H9 (cell line): ENCODE data around the gene ZNF814. TPM values are rescaled to one million over a fixed set of nuclear protein-coding genes. Genes with fewer than 3 reads are reported as not detected.
"Not testable (repeated sequence)": the region's sequence is repeated elsewhere in the genome, so short reads cannot be mapped to it uniquely, and the experiment has no call there.

Source experiments
- DNase-seq: peaks from one replicate; pipeline ENCODE4 v3.0.0-alpha.2; 2017
- H2AFZ ChIP-seq: one replicate; pipeline ENCODE4 v1.6.1; 2013; ENCODE audit warnings: mild to moderate bottlenecking, low read length, control low read depth, moderate library complexity
- H2AK5ac ChIP-seq: 2 replicates; pipeline ENCODE4 v1.6.1; 2013; ENCODE audit warnings: low read length, control low read depth, mixed read lengths; ENCODE audit not compliant: insufficient read length
- H2BK120ac ChIP-seq: one replicate; pipeline ENCODE4 v1.6.1; 2013; ENCODE audit warnings: low read depth, mild to moderate bottlenecking, low read length, control low read depth, inconsistent platforms; ENCODE audit not compliant: poor library complexity, severe bottlenecking
- H2BK12ac ChIP-seq: 2 replicates; pipeline ENCODE4 v1.6.1; 2013; ENCODE audit warnings: low read length, control low read depth, mixed read lengths, low read depth; ENCODE audit not compliant: insufficient read length
- H2BK15ac ChIP-seq: 2 replicates; pipeline ENCODE4 v1.6.1; 2013; ENCODE audit warnings: low read depth, low read length, control low read depth
- H2BK20ac ChIP-seq: one replicate; pipeline ENCODE4 v1.6.1; 2013; ENCODE audit warnings: low read depth, mild to moderate bottlenecking, low read length, control low read depth, inconsistent platforms; ENCODE audit not compliant: poor library complexity, severe bottlenecking
- H2BK5ac ChIP-seq: 2 replicates; pipeline ENCODE4 v1.6.1; 2013; ENCODE audit warnings: low read length, control low read depth, mixed read lengths; ENCODE audit not compliant: insufficient read length
- H3K14ac ChIP-seq: 2 replicates; pipeline ENCODE4 v1.6.1; 2013; ENCODE audit warnings: low read length, control low read depth; ENCODE audit not compliant: insufficient read depth
- H3K18ac ChIP-seq: 2 replicates; pipeline ENCODE4 v1.6.1; 2013; ENCODE audit warnings: low read depth, mild to moderate bottlenecking, mixed read lengths, low read length, control low read depth; ENCODE audit not compliant: insufficient read length
- H3K23ac ChIP-seq: 2 replicates; pipeline ENCODE4 v1.6.1; 2013; ENCODE audit warnings: low read length, control low read depth, mixed read lengths, low read depth; ENCODE audit not compliant: insufficient read length
- H3K23me2 ChIP-seq: 2 replicates; pipeline ENCODE4 v1.6.1; 2013; ENCODE audit warnings: low read depth, mild to moderate bottlenecking, mixed read lengths, low read length, control low read depth; ENCODE audit not compliant: insufficient read length, poor library complexity, severe bottlenecking
- H3K27ac ChIP-seq: 2 replicates; pipeline ENCODE4 v1.5.1; 2013; ENCODE audit warnings: low read length, control low read depth, mixed read lengths, low read depth; ENCODE audit not compliant: insufficient read length
- H3K27me3 ChIP-seq: 2 replicates; pipeline ENCODE4 v1.6.1; 2013; ENCODE audit warnings: low read length, control low read depth, inconsistent platforms; ENCODE audit not compliant: insufficient read depth
- H3K4ac ChIP-seq: 2 replicates; pipeline ENCODE4 v1.6.1; 2013; ENCODE audit warnings: low read depth, mild to moderate bottlenecking, control low read depth, inconsistent platforms, low read length, moderate library complexity
- H3K4me1 ChIP-seq: 2 replicates; pipeline ENCODE4 v1.6.1; 2013; ENCODE audit warnings: low read length, control low read depth, inconsistent platforms; ENCODE audit not compliant: insufficient read depth
- H3K4me2 ChIP-seq: 2 replicates; pipeline ENCODE4 v1.6.1; 2013; ENCODE audit warnings: low read length, control low read depth, mixed read lengths; ENCODE audit not compliant: insufficient read length, insufficient read depth
- H3K56ac ChIP-seq: 2 replicates; pipeline ENCODE4 v1.6.1; 2013; ENCODE audit warnings: low read depth, mild to moderate bottlenecking, mixed read lengths, low read length, control low read depth; ENCODE audit not compliant: insufficient read length
- H3K79me1 ChIP-seq: 2 replicates; pipeline ENCODE4 v1.6.1; 2013; ENCODE audit warnings: low read depth, mild to moderate bottlenecking, moderate library complexity, low read length, control low read depth, inconsistent platforms; ENCODE audit not compliant: insufficient read depth, poor library complexity, severe bottlenecking
- H3K79me2 ChIP-seq: 2 replicates; pipeline ENCODE4 v1.6.1; 2013; ENCODE audit warnings: low read length, control low read depth, inconsistent platforms; ENCODE audit not compliant: insufficient read depth
- H3K9ac ChIP-seq: 2 replicates; pipeline ENCODE4 v1.6.1; 2013; ENCODE audit warnings: low read length, control low read depth, mixed read lengths; ENCODE audit not compliant: insufficient read length; ENCODE audit errors: extremely low read depth
- H3K9me3 ChIP-seq: one replicate; pipeline ENCODE4 v1.6.1; 2013; ENCODE audit warnings: low read depth, low read length, inconsistent platforms; ENCODE audit not compliant: control insufficient read depth
- H3T11ph ChIP-seq: one replicate; pipeline ENCODE4 v1.6.1; 2013; ENCODE audit warnings: mild to moderate bottlenecking, low read length, control low read depth, inconsistent platforms
- H4K20me1 ChIP-seq: one replicate; pipeline ENCODE4 v1.6.1; 2013; ENCODE audit not compliant: control insufficient read depth, insufficient read length, insufficient read depth
- H4K5ac ChIP-seq: 2 replicates; pipeline ENCODE4 v1.6.1; 2013; ENCODE audit warnings: low read depth, mild to moderate bottlenecking, mixed read lengths, low read length, control low read depth; ENCODE audit not compliant: insufficient read length
- H4K8ac ChIP-seq: replicated peaks from 2 replicates; pipeline ENCODE4 v1.6.1; 2013; ENCODE audit warnings: low read length, control low read depth, mixed read lengths, low read depth; ENCODE audit not compliant: insufficient read length
- H4K91ac ChIP-seq: 2 replicates; pipeline ENCODE4 v1.6.1; 2013; ENCODE audit warnings: low read depth, mild to moderate bottlenecking, moderate library complexity, mixed read lengths, low read length, control low read depth; ENCODE audit not compliant: insufficient read length
- H3K27ac Mint-ChIP-seq, 3 experiments: 2 replicates in 2 of 3; 3 replicates in 1 of 3; pipeline ENCODE4 v1.8.0; 2020 to 2021; ENCODE audit warnings: mixed read lengths in 3 of 3, mild to moderate bottlenecking in 1 of 3, moderate library complexity in 1 of 3
- H3K27me3 Mint-ChIP-seq: 2 replicates; pipeline ENCODE4 v1.8.0; 2021; ENCODE audit warnings: low read depth, mild to moderate bottlenecking, moderate library complexity, mixed read lengths
- H3K36me3 Mint-ChIP-seq, 3 experiments: 2 replicates in 2 of 3; 3 replicates in 1 of 3; pipeline ENCODE4 v1.8.0; 2020 to 2021; ENCODE audit warnings: low read depth in 3 of 3, mixed read lengths in 3 of 3; ENCODE audit not compliant: insufficient read depth in 1 of 3
- H3K4me1 Mint-ChIP-seq, 2 experiments: 2 replicates each; pipeline ENCODE4 v1.8.0; 2020; ENCODE audit warnings: mixed read lengths in 2 of 2
- H3K4me3 Mint-ChIP-seq, 2 experiments: 2 replicates in 1 of 2; 3 replicates in 1 of 2; pipeline ENCODE4 v1.8.0; 2020 to 2021; ENCODE audit warnings: mild to moderate bottlenecking in 2 of 2, mixed read lengths in 2 of 2, moderate library complexity in 1 of 2
- H3K9me3 Mint-ChIP-seq, 2 experiments: 2 replicates in 1 of 2; 3 replicates in 1 of 2; pipeline ENCODE4 v1.8.0; 2020; ENCODE audit warnings: mild to moderate bottlenecking in 2 of 2, mixed read lengths in 2 of 2, moderate library complexity in 1 of 2
- WGBS: extraction: QIAGEN DNeasy Blood & Tissue Kit; methylation state at CpG from one replicate; pipeline ENCODE4 v1.1.7; 2013; ENCODE audit warnings: missing lambda C conversion rate, low lambda C conversion rate, mixed read lengths; ENCODE audit not compliant: insufficient read length; ENCODE audit errors: extremely low coverage; 5-methylcytosine and 5-hydroxymethylcytosine counted together
- total RNA-seq: library from RNA; stranded (reverse); gene quantifications from 2 replicates; pipeline ENCODE4 v1.2.1, GENCODE V29; 2021
- TF ChIP-seq, protein P1 (sequence below): fragments of 200-600 bp; sonication (generic); conservative IDR thresholded peaks from 3 replicates; pipeline ENCODE4 v1.8.0; 2021; ENCODE audit warnings: antibody characterized with exemption, mild to moderate bottlenecking

ZNF814 gene
- total RNA-seq, 1 experiment from 2014 or later: 103 TPM

- no CpG with 5 or more reads among the region's 3 CpGs for WGBS
- Histone ChIP-seq H4K5ac (no peak overlapping the region), H3K9ac (no peak overlapping the region), H4K20me1 (no peaks in the 10 kb centered on the region), H2BK15ac (no peak overlapping the region), H3K79me1 (peaks cover 3% of the 10 kb centered on the region), H2BK20ac (no peak overlapping the region), H2BK5ac (no peak overlapping the region), H2AK5ac (no peak overlapping the region), H3K27ac (no peak overlapping the region), H3K14ac (no peak overlapping the region), H2AFZ (no peak overlapping the region), H3K79me2 (0 out of 2 replicates have a peak, but pooled peaks cover 2% of the 10 kb centered on the region), H2BK120ac (no peak overlapping the region), H3K18ac (no peak overlapping the region), H3K56ac (no peak overlapping the region), H3K23ac (no peak overlapping the region), H3K9me3 (no peaks in the 10 kb centered on the region), H3K23me2 (peaks cover 7% of the 10 kb centered on the region), H3K4me1 (no peaks in the 10 kb centered on the region), H4K8ac (no peak overlapping the region), H4K91ac (no peak overlapping the region), H3T11ph (no peak overlapping the region), H2BK12ac (no peak overlapping the region), H3K27me3 (no peaks in the 10 kb centered on the region), H3K4ac (no peak overlapping the region), H3K4me2 (no peak overlapping the region)
- no peak overlapping the region for H3K4me3 Mint-ChIP-seq
- H3K4me1 Mint-ChIP-seq: peaks cover 13 to 17% of the 10 kb centered on the region in 2 experiments
- no peak overlapping the region for H3K27ac Mint-ChIP-seq
- no peaks in the 10 kb centered on the region for H3K27me3 Mint-ChIP-seq
- H3K9me3 Mint-ChIP-seq: peaks cover 0 to 2% of the 10 kb centered on the region in 2 experiments; a peak in 1 of 5 replicates
- H3K36me3 Mint-ChIP-seq: peaks cover 23 to 49% (median 44%) of the 10 kb centered on the region in 3 experiments; a peak in 6 of 7 replicates
- TF ChIP-seq, protein P1, sequence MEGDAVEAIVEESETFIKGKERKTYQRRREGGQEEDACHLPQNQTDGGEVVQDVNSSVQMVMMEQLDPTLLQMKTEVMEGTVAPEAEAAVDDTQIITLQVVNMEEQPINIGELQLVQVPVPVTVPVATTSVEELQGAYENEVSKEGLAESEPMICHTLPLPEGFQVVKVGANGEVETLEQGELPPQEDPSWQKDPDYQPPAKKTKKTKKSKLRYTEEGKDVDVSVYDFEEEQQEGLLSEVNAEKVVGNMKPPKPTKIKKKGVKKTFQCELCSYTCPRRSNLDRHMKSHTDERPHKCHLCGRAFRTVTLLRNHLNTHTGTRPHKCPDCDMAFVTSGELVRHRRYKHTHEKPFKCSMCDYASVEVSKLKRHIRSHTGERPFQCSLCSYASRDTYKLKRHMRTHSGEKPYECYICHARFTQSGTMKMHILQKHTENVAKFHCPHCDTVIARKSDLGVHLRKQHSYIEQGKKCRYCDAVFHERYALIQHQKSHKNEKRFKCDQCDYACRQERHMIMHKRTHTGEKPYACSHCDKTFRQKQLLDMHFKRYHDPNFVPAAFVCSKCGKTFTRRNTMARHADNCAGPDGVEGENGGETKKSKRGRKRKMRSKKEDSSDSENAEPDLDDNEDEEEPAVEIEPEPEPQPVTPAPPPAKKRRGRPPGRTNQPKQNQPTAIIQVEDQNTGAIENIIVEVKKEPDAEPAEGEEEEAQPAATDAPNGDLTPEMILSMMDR: no peak
- no peak for DNase-seq
These were observed 76.6 kb downstream of the ZNF814 start for GRCh38 chr19:57812226-57812625.

DNA sequence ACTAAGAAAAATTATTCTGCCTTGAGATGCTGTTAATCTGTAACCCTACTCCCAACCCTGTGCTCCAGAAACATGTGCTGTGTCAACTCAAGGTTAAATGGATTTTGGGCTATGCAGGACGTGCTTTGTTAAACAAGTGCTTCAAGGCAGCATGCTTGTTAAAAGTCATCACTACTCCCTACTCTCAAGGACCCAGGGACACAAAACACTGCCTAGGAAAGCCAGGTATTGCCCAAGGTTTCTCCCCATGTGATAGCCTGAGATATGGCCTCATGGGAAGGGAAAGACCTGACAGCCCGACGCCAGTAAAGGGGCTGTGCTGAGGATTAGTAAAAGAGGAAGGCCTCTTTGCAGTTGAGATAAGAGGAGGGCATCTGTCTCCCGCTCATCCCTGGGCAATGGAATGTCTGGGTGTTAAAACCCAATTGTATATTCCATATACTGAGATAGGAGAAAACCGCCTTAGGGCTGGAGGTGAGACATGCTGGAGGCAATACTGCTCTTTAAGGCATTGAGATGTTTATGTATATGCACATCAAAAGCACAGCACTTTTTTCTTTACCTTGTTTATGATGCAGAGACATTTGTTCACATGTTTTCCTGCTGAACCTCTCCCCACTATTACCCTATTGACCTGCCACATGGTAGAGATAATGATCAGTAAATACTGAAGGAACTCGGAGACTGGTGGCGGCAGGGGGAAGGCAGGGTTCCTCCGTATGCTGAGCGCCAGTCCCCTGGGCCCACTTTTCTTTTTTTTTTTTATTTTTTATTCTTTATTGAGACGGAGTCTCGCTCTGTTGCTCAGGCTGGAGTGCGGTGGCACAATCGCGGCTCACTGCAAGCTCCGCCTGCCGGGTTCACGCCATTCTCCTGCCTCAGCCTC is 78.2 kb downstream of the ZNF814 start:
- not testable (repeated sequence) for H3K23ac ChIP-seq, H3K27me3 Mint-ChIP-seq, H3K9me3 ChIP-seq, H2BK12ac ChIP-seq, H4K91ac ChIP-seq, H3K4me1 ChIP-seq, H3K27ac Mint-ChIP-seq, H2BK5ac ChIP-seq, H2BK20ac ChIP-seq, H4K8ac ChIP-seq, H3K27ac ChIP-seq, H3K18ac ChIP-seq, H3K4me3 Mint-ChIP-seq, H2AFZ ChIP-seq, H3K23me2 ChIP-seq, H3K79me1 ChIP-seq, H3K4me2 ChIP-seq, H2BK120ac ChIP-seq, H4K5ac ChIP-seq, H3K79me2 ChIP-seq, H4K20me1 ChIP-seq, H3K9me3 Mint-ChIP-seq, H3K56ac ChIP-seq, H2BK15ac ChIP-seq, H3K14ac ChIP-seq, DNase-seq, H3K9ac ChIP-seq, H2AK5ac ChIP-seq, H3K27me3 ChIP-seq, H3K4ac ChIP-seq, H3T11ph ChIP-seq
- WGBS: no CpG with 5 or more reads among the region's 17 CpGs
- peaks cover 14 to 16% of the 10 kb centered on the region in 2 experiments for H3K4me1 Mint-ChIP-seq
- H3K36me3 Mint-ChIP-seq: peaks cover 29 to 61% (median 52%) of the 10 kb centered on the region in 3 experiments
